SU-DHL-6 (cell line): ENCODE data around the gene TAMM41.

ENCODE experiments used
- H2AFZ ChIP-seq: fragments of 200-600 bp; sonication (generic); 2 replicates; pipeline ENCODE4 v1.6.1; 2014; ENCODE audit warnings: low read depth, mild to moderate bottlenecking, moderate library complexity, mixed read lengths, antibody characterized with exemption, low read length; ENCODE audit not compliant: severe bottlenecking
- H3F3A ChIP-seq: fragments of 200-600 bp; shearing (Covaris generic); 2 replicates; pipeline ENCODE4 v1.6.0; 2016; ENCODE audit warnings: antibody characterized with exemption, mild to moderate bottlenecking; ENCODE audit not compliant: insufficient read depth
- H3K27ac ChIP-seq: fragments of 200-600 bp; sonication (generic); 2 replicates; pipeline ENCODE4 v1.5.1; 2016; ENCODE audit warnings: low read depth, mild to moderate bottlenecking, low read length, moderate library complexity, mixed read lengths
- H3K27me3 ChIP-seq: fragments of 200-600 bp; sonication (generic), shearing (Covaris generic); 2 replicates; pipeline ENCODE4 v1.6.0; 2014; ENCODE audit warnings: mild to moderate bottlenecking, low read length
- H3K36me3 ChIP-seq: fragments of 200-600 bp; sonication (generic); 2 replicates; pipeline ENCODE4 v1.6.1; 2014; ENCODE audit warnings: mild to moderate bottlenecking, low read length, mixed read lengths
- H3K4me2 ChIP-seq: fragments of 300-600, 200-600 bp; shearing (Covaris generic), sonication (generic); 2 replicates; pipeline ENCODE4 v1.6.0; 2014; ENCODE audit warnings: low read length, low read depth, mild to moderate bottlenecking; ENCODE audit not compliant: poor library complexity, severe bottlenecking
- H3K4me3 ChIP-seq: fragments of 200-600 bp; sonication (generic); 2 replicates; pipeline ENCODE4 v1.5.1; 2014; ENCODE audit warnings: antibody characterized with exemption, low read length, mild to moderate bottlenecking, mixed read lengths; ENCODE audit not compliant: insufficient read depth, poor library complexity, severe bottlenecking
- H3K79me2 ChIP-seq: fragments of 200-600 bp; sonication (generic); 2 replicates; pipeline ENCODE4 v1.6.1; 2014; ENCODE audit warnings: mild to moderate bottlenecking, low read length, moderate library complexity; ENCODE audit not compliant: insufficient read depth
- H3K9ac ChIP-seq: fragments of 200-600 bp; sonication (generic); 2 replicates; pipeline ENCODE4 v1.7.0; 2014; ENCODE audit warnings: mild to moderate bottlenecking, low read length
- H3K9me2 ChIP-seq: fragments of 200-600 bp; sonication (generic); replicated peaks from 2 replicates; pipeline ENCODE4 v1.6.1; 2014; ENCODE audit warnings: low read length; ENCODE audit not compliant: insufficient read depth
- H3K9me3 ChIP-seq: fragments of 200-600 bp; sonication (generic); 2 replicates; pipeline ENCODE4 v1.6.1; 2014; ENCODE audit warnings: low read length, mixed read lengths; ENCODE audit not compliant: insufficient read depth
- H4K20me1 ChIP-seq: fragments of 200-600 bp; sonication (generic); 2 replicates; pipeline ENCODE4 v1.6.1; 2014; ENCODE audit warnings: low read depth, mild to moderate bottlenecking, antibody characterized with exemption, low read length, moderate library complexity, mixed read lengths
- EZH2phosphoT487 ChIP-seq: fragments of 200-600 bp; sonication (generic), shearing (Covaris generic); conservative IDR thresholded peaks from 2 replicates; pipeline ENCODE4 v1.6.1; 2018; ENCODE audit warnings: mild to moderate bottlenecking, antibody characterized with exemption, low read length, moderate library complexity, mixed read lengths
- TF ChIP-seq, protein P1 (sequence below): fragments of 200-600 bp; sonication (generic); IDR thresholded peaks from one replicate; pipeline ENCODE4 v1.5.1; 2017; ENCODE audit warnings: antibody characterized with exemption, mild to moderate bottlenecking, low read length, moderate library complexity; ENCODE audit not compliant: insufficient read depth, poor library complexity, severe bottlenecking

The TAMM41 gene

DNA sequence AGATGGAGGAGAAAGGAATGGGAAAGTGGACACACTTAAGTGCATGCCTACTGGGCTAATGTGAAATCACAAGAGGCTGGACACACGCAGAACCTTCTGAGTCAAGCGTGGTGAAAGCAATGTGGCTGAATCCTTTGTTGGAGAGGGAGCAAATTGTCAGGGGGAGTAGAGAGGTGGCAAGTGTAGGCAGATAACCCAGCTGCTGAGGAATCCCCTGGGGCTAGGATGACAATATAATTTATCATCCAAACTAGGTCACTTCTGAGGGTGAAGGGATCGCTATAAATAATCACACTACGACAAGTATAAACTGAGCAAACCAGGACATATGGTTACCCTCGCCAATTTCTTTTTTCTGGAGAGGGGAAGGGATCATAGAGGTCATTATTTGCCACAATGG lies 28.7 kb downstream of the TAMM41 start:
- no peak overlapping the region for H3K4me3 ChIP-seq
- H3F3A ChIP-seq: no peaks in the 10 kb centered on the region
- no peaks in the 10 kb centered on the region for H3K27me3 ChIP-seq
- no peak overlapping the region for H3K27ac ChIP-seq
- H3K36me3 ChIP-seq: peaks cover 9% of the 10 kb centered on the region
- H2AFZ ChIP-seq: no peak overlapping the region
- no peaks in the 10 kb centered on the region for H3K9me2 ChIP-seq
- no peaks in the 10 kb centered on the region for H4K20me1 ChIP-seq
- no peak overlapping the region for H3K4me2 ChIP-seq
- no peak overlapping the region for H3K9ac ChIP-seq
- H3K9me3 ChIP-seq: no peaks in the 10 kb centered on the region
- no peak for TF ChIP-seq EZH2phosphoT487
- no peaks in the 10 kb centered on the region for H3K79me2 ChIP-seq

DNA sequence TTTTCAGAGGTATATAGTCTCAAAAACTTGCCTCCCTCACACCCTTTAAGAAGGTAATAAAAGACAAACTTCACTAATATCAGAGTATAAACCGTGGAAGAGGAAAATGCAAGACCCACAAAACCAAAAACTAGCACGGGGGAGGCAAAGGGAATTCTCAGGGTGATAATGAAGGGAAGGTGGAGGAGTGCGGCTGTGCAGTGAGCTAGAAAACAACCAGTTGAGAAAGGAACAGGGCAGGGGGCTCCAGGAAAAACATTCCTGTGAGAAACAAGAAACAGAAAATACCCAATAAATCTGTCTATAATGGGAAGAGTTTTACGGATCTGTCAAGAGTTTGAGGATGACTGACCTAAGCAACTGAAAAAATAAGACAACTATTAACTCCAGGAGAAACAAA lies 31.6 kb downstream of the TAMM41 start:
- Histone ChIP-seq H3K36me3 (peaks cover 9% of the 10 kb centered on the region), H3K27me3 (no peaks in the 10 kb centered on the region), H4K20me1 (no peaks in the 10 kb centered on the region)

DNA sequence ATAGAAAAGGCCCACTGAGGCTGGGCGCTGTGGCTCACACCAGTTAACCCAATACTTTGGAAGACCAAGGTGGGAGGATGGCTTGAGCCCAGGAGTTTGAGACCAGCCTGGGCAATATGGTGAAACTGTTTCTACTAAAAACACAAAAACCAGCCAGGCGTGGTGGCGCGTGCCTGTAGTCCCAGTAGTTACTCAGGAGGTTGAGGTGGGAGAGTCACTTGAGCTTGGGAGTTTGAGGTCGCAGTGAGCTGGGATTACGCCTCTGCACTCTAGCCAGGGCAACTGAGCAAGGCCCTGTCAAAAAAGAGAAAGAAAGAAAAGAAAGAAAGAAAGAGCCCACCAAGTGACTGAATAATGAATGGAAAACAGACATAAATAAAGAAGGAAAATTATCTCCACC lies 32.0 kb downstream of the TAMM41 start:
- no peaks in the 10 kb centered on the region for H3K9me2 ChIP-seq
- no peaks in the 10 kb centered on the region for H3K9me3 ChIP-seq
- H4K20me1 ChIP-seq: no peaks in the 10 kb centered on the region
- H3K4me2 ChIP-seq: no peak overlapping the region
- H3K9ac ChIP-seq: no peak overlapping the region
- H3F3A ChIP-seq: no peaks in the 10 kb centered on the region
- no peaks in the 10 kb centered on the region for H3K27me3 ChIP-seq
- peaks cover 9% of the 10 kb centered on the region for H3K36me3 ChIP-seq
- H3K79me2 ChIP-seq: no peaks in the 10 kb centered on the region
- no peak overlapping the region for H2AFZ ChIP-seq
- TF ChIP-seq EZH2phosphoT487: no peak
- TF ChIP-seq, protein P1, sequence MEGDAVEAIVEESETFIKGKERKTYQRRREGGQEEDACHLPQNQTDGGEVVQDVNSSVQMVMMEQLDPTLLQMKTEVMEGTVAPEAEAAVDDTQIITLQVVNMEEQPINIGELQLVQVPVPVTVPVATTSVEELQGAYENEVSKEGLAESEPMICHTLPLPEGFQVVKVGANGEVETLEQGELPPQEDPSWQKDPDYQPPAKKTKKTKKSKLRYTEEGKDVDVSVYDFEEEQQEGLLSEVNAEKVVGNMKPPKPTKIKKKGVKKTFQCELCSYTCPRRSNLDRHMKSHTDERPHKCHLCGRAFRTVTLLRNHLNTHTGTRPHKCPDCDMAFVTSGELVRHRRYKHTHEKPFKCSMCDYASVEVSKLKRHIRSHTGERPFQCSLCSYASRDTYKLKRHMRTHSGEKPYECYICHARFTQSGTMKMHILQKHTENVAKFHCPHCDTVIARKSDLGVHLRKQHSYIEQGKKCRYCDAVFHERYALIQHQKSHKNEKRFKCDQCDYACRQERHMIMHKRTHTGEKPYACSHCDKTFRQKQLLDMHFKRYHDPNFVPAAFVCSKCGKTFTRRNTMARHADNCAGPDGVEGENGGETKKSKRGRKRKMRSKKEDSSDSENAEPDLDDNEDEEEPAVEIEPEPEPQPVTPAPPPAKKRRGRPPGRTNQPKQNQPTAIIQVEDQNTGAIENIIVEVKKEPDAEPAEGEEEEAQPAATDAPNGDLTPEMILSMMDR: no peak
- no peak overlapping the region for H3K4me3 ChIP-seq
- no peak overlapping the region for H3K27ac ChIP-seq

More for the DNA sequence above, 31.6 kb downstream of the TAMM41 start:
- H3K9me2 ChIP-seq: no peaks in the 10 kb centered on the region
- TF ChIP-seq EZH2phosphoT487: no peak
- TF ChIP-seq, protein P1: no peak
- no peak overlapping the region for H2AFZ ChIP-seq
- no peak overlapping the region for H3K9ac ChIP-seq
- no peaks in the 10 kb centered on the region for H3F3A ChIP-seq
- H3K79me2 ChIP-seq: no peaks in the 10 kb centered on the region
- no peaks in the 10 kb centered on the region for H3K9me3 ChIP-seq
- no peak overlapping the region for H3K4me2 ChIP-seq
- H3K4me3 ChIP-seq: no peak overlapping the region
- H3K27ac ChIP-seq: no peak overlapping the region

DNA sequence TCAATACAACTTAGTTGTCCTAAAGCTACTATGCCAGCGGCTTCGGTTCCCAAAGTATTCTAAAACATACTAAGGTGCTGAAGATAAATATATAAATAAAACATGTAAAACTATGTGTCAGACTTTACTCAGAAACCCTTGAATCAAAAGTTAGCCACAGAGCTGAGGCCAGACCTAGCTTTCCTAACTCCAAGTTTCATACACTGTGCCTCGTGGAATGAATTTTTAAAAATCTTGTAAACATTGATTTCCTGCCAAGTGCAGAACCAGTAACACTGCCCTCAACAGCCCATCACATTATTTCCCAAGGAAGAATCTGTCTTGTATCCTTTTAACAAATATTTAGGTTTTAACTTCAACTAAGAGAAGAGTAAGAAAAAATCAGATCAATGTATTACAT lies 36.4 kb downstream of the TAMM41 start:
- Histone ChIP-seq H2AFZ (no peak overlapping the region), H3K9me2 (no peaks in the 10 kb centered on the region), H3K79me2 (no peaks in the 10 kb centered on the region), H3K4me3 (no peak overlapping the region), H3K9me3 (no peaks in the 10 kb centered on the region), H3F3A (no peaks in the 10 kb centered on the region), H3K36me3 (no peaks in the 10 kb centered on the region; the same call in 1 of the 2 replicates), H3K4me2 (no peak overlapping the region), H3K27me3 (no peaks in the 10 kb centered on the region), H4K20me1 (no peaks in the 10 kb centered on the region), H3K9ac (no peak overlapping the region), H3K27ac (no peak overlapping the region)
- no peak for TF ChIP-seq EZH2phosphoT487
- TF ChIP-seq, protein P1: no peak
